Measurements from ENCODE around the gene RWDD2A. TPM values are rescaled to one million over a fixed set of nuclear protein-coding genes. Genes with fewer than 3 reads are reported as not detected.

RWDD2A gene
- total and polyA plus RNA-seq, 2 of the 4 experiments (the other 2 are of a cell fraction): 3.9 to 4.1 TPM

- no peak overlapping the region for H3K18ac ChIP-seq (ENCODE audit: low read depth, low read length)
- peaks cover 6 to 9% of the 10 kb centered on the region in 2 experiments; a peak in 1 of 4 replicates for H3K79me1 ChIP-seq (ENCODE audit: low read depth in 1 of 2, low read length in 2 of 2)
- H4K8ac ChIP-seq (ENCODE audit: low read depth in 2 of 2, low read length in 2 of 2): no peak overlapping the region
- dilution Hi-C loops (cut with HindIII; ENCODE audit: low sequenced_read_pairs, unreplicated experiment) (no loop called here), intact Hi-C loops (cut with micrococcal nuclease) (no loop called here), in situ Hi-C loops (cut with MboI; ENCODE audit: low sequenced_read_pairs) (no loop called here)
- peaks cover 3% of the 10 kb centered on the region; the same call in 1 of the 2 replicates for H4K20me1 ChIP-seq (ENCODE audit: insufficient read depth, low read length)
- no peak overlapping the region for H2BK20ac ChIP-seq (ENCODE audit: low read depth, low read length)
- H3K14ac ChIP-seq (replicated peaks; ENCODE audit: low read depth, low read length): no peak overlapping the region
- no peak overlapping the region for H3K9ac ChIP-seq (ENCODE audit: low read depth, low read length)
- H3K4me2 ChIP-seq (ENCODE audit: low read depth, low read length): no peak overlapping the region
- no CpG with 5 or more reads among the region's 1 CpG for WGBS, 2 experiments (ENCODE audit: extremely low coverage in 2 of 2, insufficient read length in 1 of 2)
- H3K4me3 ChIP-seq (ENCODE audit: insufficient read depth, low read depth, low read length): no peak overlapping the region
- no peaks in the 10 kb centered on the region for H3K4me1 ChIP-seq (ENCODE audit: control insufficient read depth, insufficient read depth, low read length)
- H2AFZ ChIP-seq (replicated peaks; ENCODE audit: low read length, poor library complexity): no peak overlapping the region
- no peak overlapping the region for H3K27ac ChIP-seq (ENCODE audit: insufficient read depth, low read length)
- no peaks in the 10 kb centered on the region for H3K9me3 ChIP-seq (ENCODE audit: control insufficient read depth, insufficient read depth, low read length)
- peaks cover 54% of the 10 kb centered on the region for H3K36me3 ChIP-seq (ENCODE audit: control insufficient read depth, insufficient read depth, low read length)
- DNase-seq (no peak), ATAC-seq (ENCODE audit: low read depth) (no peak; the same call in 1 of the 2 replicates)
- no peak overlapping the region for H4K5ac ChIP-seq (ENCODE audit: low read depth, low read length)
- no peak overlapping the region for H2BK5ac ChIP-seq (ENCODE audit: low read depth, low read length, poor library complexity, severe bottlenecking)
- ChIA-PET CTCF (interaction anchor here (0.7 to 0.9 kb wide), 2 partner anchors 46 to 102 kb away, joined by 3 to 4 read pairs; partner anchors contain the start of gene DOP1A), POLR2A (ENCODE audit: unreplicated experiment) (no interaction called here)
- H2AK9ac ChIP-seq (replicated peaks; ENCODE audit: low read depth, low read length, poor library complexity): no peak overlapping the region
- no peak overlapping the region for H2BK15ac ChIP-seq (ENCODE audit: low read depth, low read length)
- TF ChIP-seq POLR2A (IDR thresholded peaks at IDR 0.05; ENCODE audit: low read depth, low read length) (no peak), MXI1 (IDR thresholded peaks at IDR 0.05; ENCODE audit: borderline replicate concordance, low read depth, low read length) (no peak), CEBPB (IDR thresholded peaks at IDR 0.05; ENCODE audit: low read depth, low read length) (no peak), RCOR1 (IDR thresholded peaks at IDR 0.05; ENCODE audit: insufficient replicate concordance, low read length) (no peak), NFE2L2 (IDR thresholded peaks at IDR 0.05; ENCODE audit: low read depth, low read length) (no peak), SMC3 (IDR thresholded peaks at IDR 0.05; ENCODE audit: low read depth, low read length) (no peak), RAD21 (IDR thresholded peaks at IDR 0.05; ENCODE audit: low read length) (no peak), CHD1 (IDR thresholded peaks at IDR 0.05; ENCODE audit: low read depth, low read length) (no peak), MAFK (IDR thresholded peaks at IDR 0.05; ENCODE audit: low read depth, low read length) (no peak), RFX5 (IDR thresholded peaks at IDR 0.05; ENCODE audit: low read depth, low read length) (no peak), USF2 (IDR thresholded peaks at IDR 0.05; ENCODE audit: low read depth, low read length) (no peak), ELK1 (IDR thresholded peaks at IDR 0.05; ENCODE audit: borderline replicate concordance, low read depth, low read length) (no peak), MAZ (IDR thresholded peaks at IDR 0.05; ENCODE audit: borderline replicate concordance, low read depth, low read length) (no peak)
- TF ChIP-seq, protein P1, sequence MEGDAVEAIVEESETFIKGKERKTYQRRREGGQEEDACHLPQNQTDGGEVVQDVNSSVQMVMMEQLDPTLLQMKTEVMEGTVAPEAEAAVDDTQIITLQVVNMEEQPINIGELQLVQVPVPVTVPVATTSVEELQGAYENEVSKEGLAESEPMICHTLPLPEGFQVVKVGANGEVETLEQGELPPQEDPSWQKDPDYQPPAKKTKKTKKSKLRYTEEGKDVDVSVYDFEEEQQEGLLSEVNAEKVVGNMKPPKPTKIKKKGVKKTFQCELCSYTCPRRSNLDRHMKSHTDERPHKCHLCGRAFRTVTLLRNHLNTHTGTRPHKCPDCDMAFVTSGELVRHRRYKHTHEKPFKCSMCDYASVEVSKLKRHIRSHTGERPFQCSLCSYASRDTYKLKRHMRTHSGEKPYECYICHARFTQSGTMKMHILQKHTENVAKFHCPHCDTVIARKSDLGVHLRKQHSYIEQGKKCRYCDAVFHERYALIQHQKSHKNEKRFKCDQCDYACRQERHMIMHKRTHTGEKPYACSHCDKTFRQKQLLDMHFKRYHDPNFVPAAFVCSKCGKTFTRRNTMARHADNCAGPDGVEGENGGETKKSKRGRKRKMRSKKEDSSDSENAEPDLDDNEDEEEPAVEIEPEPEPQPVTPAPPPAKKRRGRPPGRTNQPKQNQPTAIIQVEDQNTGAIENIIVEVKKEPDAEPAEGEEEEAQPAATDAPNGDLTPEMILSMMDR (conservative IDR thresholded peaks at IDR 0.05; ENCODE audit: low read depth, low read length): no peak
- H3K27me3 ChIP-seq (ENCODE audit: control insufficient read depth, insufficient read depth, low read length): no peaks in the 10 kb centered on the region
- H3K9me1 ChIP-seq (ENCODE audit: insufficient read depth, low read length): no peaks in the 10 kb centered on the region
- H3K23ac ChIP-seq (ENCODE audit: low read depth, low read length): no peak overlapping the region
- no TSS peak for BruUV-seq (replicated peaks)
- H4K91ac ChIP-seq (ENCODE audit: insufficient read depth, low read depth, low read length): no peak overlapping the region
- H2BK120ac ChIP-seq (ENCODE audit: low read depth, low read length): no peak overlapping the region
- no peak overlapping the region for H2AK5ac ChIP-seq (ENCODE audit: low read depth, low read length)
- no peak overlapping the region for H3K4ac ChIP-seq (ENCODE audit: low read depth, low read length)
- no peak overlapping the region for H3K56ac ChIP-seq (ENCODE audit: extremely low read depth, insufficient read depth, low read length)
Observed at GRCh38 chr6:83169511-83169910, 23.6 kb upstream of the RWDD2A start.

Measured in IMR-90 (cell line).